ENCODE measurements around the gene SRL.

The SRL gene

DNA sequence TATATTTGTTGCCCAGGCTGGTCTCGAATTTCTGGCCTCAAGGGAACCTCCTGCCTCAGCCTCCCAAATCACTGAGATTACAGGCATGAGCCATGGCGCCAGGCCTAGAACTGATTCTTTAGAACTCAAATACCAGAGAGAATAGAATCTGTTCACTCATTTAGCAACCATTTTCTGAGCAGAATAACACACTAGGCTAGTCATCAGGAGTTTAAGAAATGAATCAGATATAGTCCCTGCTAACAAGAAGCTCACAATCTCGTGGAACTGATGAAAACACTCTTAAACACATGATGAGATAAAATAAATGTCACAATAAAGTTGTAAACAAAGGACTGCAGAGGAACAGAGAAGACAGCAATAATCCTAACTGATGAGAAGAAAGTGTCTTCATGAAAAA, 69.8 kb downstream of the SRL start:
- TF ChIP-seq, protein P1, sequence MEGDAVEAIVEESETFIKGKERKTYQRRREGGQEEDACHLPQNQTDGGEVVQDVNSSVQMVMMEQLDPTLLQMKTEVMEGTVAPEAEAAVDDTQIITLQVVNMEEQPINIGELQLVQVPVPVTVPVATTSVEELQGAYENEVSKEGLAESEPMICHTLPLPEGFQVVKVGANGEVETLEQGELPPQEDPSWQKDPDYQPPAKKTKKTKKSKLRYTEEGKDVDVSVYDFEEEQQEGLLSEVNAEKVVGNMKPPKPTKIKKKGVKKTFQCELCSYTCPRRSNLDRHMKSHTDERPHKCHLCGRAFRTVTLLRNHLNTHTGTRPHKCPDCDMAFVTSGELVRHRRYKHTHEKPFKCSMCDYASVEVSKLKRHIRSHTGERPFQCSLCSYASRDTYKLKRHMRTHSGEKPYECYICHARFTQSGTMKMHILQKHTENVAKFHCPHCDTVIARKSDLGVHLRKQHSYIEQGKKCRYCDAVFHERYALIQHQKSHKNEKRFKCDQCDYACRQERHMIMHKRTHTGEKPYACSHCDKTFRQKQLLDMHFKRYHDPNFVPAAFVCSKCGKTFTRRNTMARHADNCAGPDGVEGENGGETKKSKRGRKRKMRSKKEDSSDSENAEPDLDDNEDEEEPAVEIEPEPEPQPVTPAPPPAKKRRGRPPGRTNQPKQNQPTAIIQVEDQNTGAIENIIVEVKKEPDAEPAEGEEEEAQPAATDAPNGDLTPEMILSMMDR (IDR thresholded peaks at IDR 0.05; ENCODE audit: low read depth, low read length, missing control alignments), result no peak
- DNase-seq, result peak; percentile 8

DNA sequence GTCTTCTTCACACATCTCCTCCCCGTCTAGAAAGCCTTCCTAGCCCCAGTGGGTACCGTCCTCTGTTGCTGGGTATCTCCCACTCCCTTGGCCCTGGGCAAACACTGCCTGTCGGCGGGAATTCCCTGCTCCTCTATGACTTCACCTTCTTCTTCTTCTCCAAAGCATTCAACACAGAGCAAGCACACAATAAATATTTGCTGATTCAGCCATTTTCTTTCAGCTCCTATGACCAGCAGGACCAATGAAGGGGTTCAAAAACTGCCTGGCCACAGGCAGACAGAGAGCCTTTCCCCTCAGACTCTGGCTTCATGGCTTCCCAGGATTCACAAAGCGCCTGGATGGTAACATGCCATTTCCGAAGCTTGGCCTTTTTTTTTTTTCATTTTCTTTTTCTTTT, 72.5 kb downstream of the SRL start:
- Histone ChIP-seq H3K4me3 (ENCODE audit: low read depth, low read length) (no peak overlapping the region), H3K27ac (no peak overlapping the region), H3K27me3 (replicated peaks) (no peaks in the 10 kb centered on the region), H3K36me3 (replicated peaks) (no peaks in the 10 kb centered on the region)
- DNase-seq, result no peak
- TF ChIP-seq, protein P1 (IDR thresholded peaks at IDR 0.05; ENCODE audit: low read depth, low read length, missing control alignments), result no peak
- in situ Hi-C loops (cut with HindIII; ENCODE audit: low pct_ligation_motif_present, low sequenced_read_pairs), result no loop called here

More for the DNA sequence above, 69.8 kb downstream of the SRL start:
- Histone ChIP-seq H3K27ac (no peak overlapping the region), H3K4me3 (ENCODE audit: low read depth, low read length) (no peak overlapping the region), H3K36me3 (replicated peaks) (no peaks in the 10 kb centered on the region), H3K27me3 (replicated peaks) (no peaks in the 10 kb centered on the region)
- in situ Hi-C loops (cut with HindIII; ENCODE audit: low pct_ligation_motif_present, low sequenced_read_pairs), result no loop called here

DNA sequence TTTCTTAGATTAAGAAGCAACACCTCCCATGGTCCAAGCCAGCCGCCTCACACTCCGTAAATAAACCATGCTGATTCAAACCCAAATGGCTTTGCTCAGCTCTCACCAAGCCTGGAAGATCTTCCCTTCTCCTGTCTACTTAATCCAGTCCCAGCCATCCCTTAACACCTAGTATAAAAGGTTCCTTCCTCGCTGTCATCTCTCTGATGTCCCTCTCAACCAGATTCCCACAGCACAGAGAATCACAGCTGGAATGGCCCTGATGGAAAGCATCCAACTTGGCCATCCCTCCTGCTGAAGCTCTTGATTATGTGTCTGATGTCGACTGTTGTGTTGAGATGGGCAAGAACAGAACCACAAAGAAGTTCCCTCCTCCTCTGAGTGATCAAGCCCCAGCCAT, 75.1 kb downstream of the SRL start:
- TF ChIP-seq, protein P1 (IDR thresholded peaks at IDR 0.05; ENCODE audit: low read depth, low read length, missing control alignments), result no peak
- Histone ChIP-seq H3K36me3 (replicated peaks) (no peaks in the 10 kb centered on the region), H3K27ac (no peak overlapping the region), H3K27me3 (replicated peaks) (no peaks in the 10 kb centered on the region), H3K4me3 (ENCODE audit: low read depth, low read length) (no peak overlapping the region)
- in situ Hi-C loops (cut with HindIII; ENCODE audit: low pct_ligation_motif_present, low sequenced_read_pairs), result no loop called here
- DNase-seq, result no peak

DNA sequence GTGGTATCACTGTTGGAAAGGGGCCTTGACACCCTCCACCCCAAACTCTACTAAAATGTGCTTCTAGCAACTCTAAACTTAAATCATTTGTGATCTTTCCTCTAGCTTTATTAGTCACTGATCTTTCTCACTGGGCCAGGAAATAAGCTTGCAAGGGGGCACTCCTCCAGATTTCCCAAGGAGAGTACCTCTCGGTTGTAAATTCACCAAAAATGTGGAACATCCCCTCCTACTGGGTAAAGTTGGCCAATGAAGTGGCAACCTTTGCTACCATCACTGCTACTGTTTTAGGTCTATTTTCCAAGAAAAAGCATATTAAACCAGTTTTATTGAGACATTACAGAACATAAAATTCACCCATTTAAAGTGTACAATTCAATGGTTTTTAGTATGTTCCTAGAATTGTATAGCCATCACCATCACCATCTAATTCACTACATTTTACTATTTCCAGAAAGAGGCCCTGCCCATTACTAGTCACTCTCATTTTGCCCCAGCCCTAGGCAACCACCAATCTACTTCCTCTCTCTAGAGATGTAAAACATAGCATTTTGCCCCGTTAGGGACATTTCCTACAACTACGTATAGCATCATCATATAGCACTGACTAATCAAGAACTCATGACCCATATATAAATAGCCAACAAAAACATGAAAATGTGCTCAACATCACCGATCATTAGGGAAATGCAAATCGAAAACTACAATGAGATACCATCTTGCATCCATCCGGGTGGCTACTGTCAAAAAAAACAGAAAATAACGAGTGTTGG, 81.0 kb downstream of the SRL start:
- Histone ChIP-seq H3K36me3 (replicated peaks) (no peaks in the 10 kb centered on the region), H3K27ac (no peak overlapping the region), H3K27me3 (replicated peaks) (no peaks in the 10 kb centered on the region), H3K4me3 (ENCODE audit: low read depth, low read length) (no peak overlapping the region)
- no peak for DNase-seq
- TF ChIP-seq, protein P1 (IDR thresholded peaks at IDR 0.05; ENCODE audit: low read depth, low read length, missing control alignments), result no peak
- in situ Hi-C loops (cut with HindIII; ENCODE audit: low pct_ligation_motif_present, low sequenced_read_pairs), result no loop called here

DNA sequence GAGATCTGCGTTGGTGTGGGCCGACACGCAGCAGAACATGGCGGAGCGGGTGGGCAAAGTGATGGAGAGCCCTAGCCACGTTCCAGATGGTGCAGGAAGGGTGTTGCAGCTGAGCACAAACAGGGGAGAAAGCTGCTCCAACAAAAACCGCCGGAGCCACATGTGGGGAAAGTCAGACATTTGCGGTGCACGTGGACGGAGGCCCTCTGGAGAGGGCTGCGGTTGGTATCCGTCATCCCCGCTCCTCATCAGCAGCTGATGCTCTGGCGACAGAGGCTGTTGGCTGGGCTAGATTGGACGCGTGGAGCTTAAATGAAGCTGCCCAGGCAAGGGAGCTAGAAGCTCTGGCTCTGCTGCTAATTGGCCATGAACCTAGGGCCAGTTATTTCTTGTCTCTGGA, 82.2 kb downstream of the SRL start:
- TF ChIP-seq, protein P1 (IDR thresholded peaks at IDR 0.05; ENCODE audit: low read depth, low read length, missing control alignments), result no peak
- H3K27ac ChIP-seq, result no peak overlapping the region
- in situ Hi-C loops (cut with HindIII; ENCODE audit: low pct_ligation_motif_present, low sequenced_read_pairs), result no loop called here
- no peak for DNase-seq
- no peaks in the 10 kb centered on the region for H3K27me3 ChIP-seq (replicated peaks)
- no peaks in the 10 kb centered on the region for H3K36me3 ChIP-seq (replicated peaks)
- H3K4me3 ChIP-seq (ENCODE audit: low read depth, low read length), result no peak overlapping the region
